ENCODE results near the gene PAQR9. TPM values are rescaled to one million over a fixed set of nuclear protein-coding genes. Genes with fewer than 3 reads are reported as not detected.

The PAQR9 gene
- total and polyA plus RNA-seq, 2 of the 13 experiments (the other 11 are each of a cell fraction or from before 2014, with no cell fraction given): 3.7 to 10.3 TPM

GRCh38 chr3:142972092-142972753 is 8.7 kb upstream of the PAQR9 start:
- Histone ChIP-seq H3K27me3 (ENCODE audit: control insufficient read depth in 1 of 2, insufficient read depth in 2 of 2, low read length in 2 of 2) (peaks cover 1 to 15% of the 10 kb centered on the region in 2 experiments; a peak in 3 of 5 replicates), H3K4me2 (ENCODE audit: low read depth, low read length) (no peak overlapping the region), H3K9ac (ENCODE audit: insufficient read depth, low read depth, low read length) (no peak overlapping the region), H3K9me3 (ENCODE audit: low read length) (no peaks in the 10 kb centered on the region), H3K4me3 (replicated peaks in 1 of 3; ENCODE audit: insufficient read depth in 1 of 3, low read depth in 2 of 3, low read length in 3 of 3) (no peak overlapping the region), H4K20me1 (ENCODE audit: insufficient read depth, low read length) (no peaks in the 10 kb centered on the region), H3K36me3 (replicated peaks in 1 of 2; ENCODE audit: control insufficient read depth in 1 of 2, insufficient read depth in 2 of 2, low read length in 2 of 2) (no peaks in the 10 kb centered on the region), H3K4me1 (ENCODE audit: insufficient read depth, low read length) (peaks cover 42% of the 10 kb centered on the region), H2AFZ (ENCODE audit: low read length) (no peak overlapping the region), H3K79me2 (ENCODE audit: insufficient read depth, low read length) (no peaks in the 10 kb centered on the region), H3K27ac (ENCODE audit: extremely low read length, insufficient read depth, low read length) (no peak overlapping the region)
- BruUV-seq (replicated peaks): no TSS peak
- TF ChIP-seq ZMYM3 (CRISPR knock-in tag; IDR thresholded peaks at IDR 0.05) (0 out of 2 replicates have a peak, but pooled peaks have one; percentile 21), ZNF597 (CRISPR knock-in tag; IDR thresholded peaks at IDR 0.05) (no peak), ZNF678 (CRISPR knock-in tag; IDR thresholded peaks at IDR 0.05) (no peak)
- no peak for DNase-seq (ENCODE audit: low spot score)
- in situ Hi-C loops (cut with HindIII; ENCODE audit: extremely low pct_ligation_motif_present, low pct_unique_long_range_greater_than_20kb): no loop called here
- intact Hi-C loops (cut with micrococcal nuclease; ENCODE audit: unreplicated experiment): no loop called here
- no peak for FAIRE-seq
- CTCF ChIA-PET (ENCODE audit: low intra/inter-chr PET ratio, low total read pairs): no interaction called here
- no peak for ATAC-seq
- POLR2A ChIA-PET: no interaction called here
- 46% methylated on average over 7 of the region's 7 CpGs for WGBS (ENCODE audit: low lambda C conversion rate)

DNA sequence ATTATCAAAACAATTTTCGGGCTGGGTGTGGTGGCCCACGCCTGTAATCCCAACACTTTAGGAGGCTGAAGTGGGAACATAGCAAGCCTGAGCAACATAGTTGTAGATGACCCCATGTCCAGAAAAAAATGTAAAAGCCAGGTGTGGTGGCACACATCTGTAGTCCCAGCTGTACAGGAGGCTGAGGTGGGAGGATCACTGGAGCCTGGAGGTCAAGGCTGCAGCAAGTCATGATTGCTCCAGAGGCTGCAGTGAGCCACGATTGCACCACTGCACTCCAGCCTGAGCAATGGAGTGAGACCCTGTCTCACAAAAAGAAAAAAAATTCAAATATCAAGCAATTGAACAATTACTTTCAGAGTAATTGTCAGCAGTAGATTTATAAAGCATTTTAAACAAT is 8.0 kb upstream of the PAQR9 start:
- H4K20me1 ChIP-seq (ENCODE audit: insufficient read depth, low read length): no peaks in the 10 kb centered on the region
- WGBS (ENCODE audit: low lambda C conversion rate): 30% methylated on average over 3 of the region's 3 CpGs

More for the DNA sequence above, 8.0 kb upstream of the PAQR9 start:
- DNase-seq (ENCODE audit: low spot score): no peak
- no peaks in the 10 kb centered on the region for H3K79me2 ChIP-seq (ENCODE audit: insufficient read depth, low read length)
- no peak for FAIRE-seq
- no peak overlapping the region for H3K9ac ChIP-seq (ENCODE audit: insufficient read depth, low read depth, low read length)
- H3K27me3 ChIP-seq (ENCODE audit: control insufficient read depth in 1 of 2, insufficient read depth in 2 of 2, low read length in 2 of 2): peaks cover 1 to 16% of the 10 kb centered on the region in 2 experiments; a peak in 3 of 5 replicates
- ChIA-PET CTCF (ENCODE audit: low intra/inter-chr PET ratio, low total read pairs) (no interaction called here), POLR2A (no interaction called here)
- H3K4me1 ChIP-seq (ENCODE audit: insufficient read depth, low read length): peaks cover 35% of the 10 kb centered on the region
- H3K36me3 ChIP-seq (replicated peaks in 1 of 2; ENCODE audit: control insufficient read depth in 1 of 2, insufficient read depth in 2 of 2, low read length in 2 of 2): no peaks in the 10 kb centered on the region
- no peak overlapping the region for H3K4me3 ChIP-seq (replicated peaks in 1 of 3; ENCODE audit: insufficient read depth in 1 of 3, low read depth in 2 of 3, low read length in 3 of 3)
- H3K9me3 ChIP-seq (ENCODE audit: low read length): no peaks in the 10 kb centered on the region
- TF ChIP-seq ZBTB3 (CRISPR knock-in tag; IDR thresholded peaks at IDR 0.05; ENCODE audit: borderline replicate concordance, low read depth): 0 out of 2 replicates have a peak, but pooled peaks have one; percentile 27
- TF ChIP-seq CTCF (CRISPR knock-in tag; IDR thresholded peaks at IDR 0.05): no peak
- no peak for TF ChIP-seq ZNF143 (CRISPR knock-in tag; IDR thresholded peaks at IDR 0.05)
- TF ChIP-seq CEBPB (IDR thresholded peaks at IDR 0.05; ENCODE audit: borderline replicate concordance, low read depth, low read length): 0 out of 2 replicates have a peak, but pooled peaks have one; percentile 2
- TF ChIP-seq, protein P1, sequence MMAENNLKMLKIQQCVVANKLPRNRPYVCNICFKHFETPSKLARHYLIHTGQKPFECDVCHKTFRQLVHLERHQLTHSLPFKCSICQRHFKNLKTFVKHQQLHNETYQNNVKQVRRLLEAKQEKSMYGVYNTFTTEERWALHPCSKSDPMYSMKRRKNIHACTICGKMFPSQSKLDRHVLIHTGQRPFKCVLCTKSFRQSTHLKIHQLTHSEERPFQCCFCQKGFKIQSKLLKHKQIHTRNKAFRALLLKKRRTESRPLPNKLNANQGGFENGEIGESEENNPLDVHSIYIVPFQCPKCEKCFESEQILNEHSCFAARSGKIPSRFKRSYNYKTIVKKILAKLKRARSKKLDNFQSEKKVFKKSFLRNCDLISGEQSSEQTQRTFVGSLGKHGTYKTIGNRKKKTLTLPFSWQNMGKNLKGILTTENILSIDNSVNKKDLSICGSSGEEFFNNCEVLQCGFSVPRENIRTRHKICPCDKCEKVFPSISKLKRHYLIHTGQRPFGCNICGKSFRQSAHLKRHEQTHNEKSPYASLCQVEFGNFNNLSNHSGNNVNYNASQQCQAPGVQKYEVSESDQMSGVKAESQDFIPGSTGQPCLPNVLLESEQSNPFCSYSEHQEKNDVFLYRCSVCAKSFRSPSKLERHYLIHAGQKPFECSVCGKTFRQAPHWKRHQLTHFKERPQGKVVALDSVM (CRISPR knock-in tag; IDR thresholded peaks at IDR 0.05): peak; percentile 98
- H3K27ac ChIP-seq (ENCODE audit: extremely low read length, insufficient read depth, low read length): no peak overlapping the region
- BruUV-seq (replicated peaks): no TSS peak
- no peak for ATAC-seq
- H2AFZ ChIP-seq (ENCODE audit: low read length): no peak overlapping the region
- in situ Hi-C loops (cut with HindIII; ENCODE audit: extremely low pct_ligation_motif_present, low pct_unique_long_range_greater_than_20kb) (no loop called here), intact Hi-C loops (cut with micrococcal nuclease; ENCODE audit: unreplicated experiment) (no loop called here)
- H3K4me2 ChIP-seq (ENCODE audit: low read depth, low read length): no peak overlapping the region
